ENCODE data around the gene C18orf32. TPM values are rescaled to one million over a fixed set of nuclear protein-coding genes. Genes with fewer than 3 reads are reported as not detected.

Gene C18orf32
- total and polyA plus RNA-seq, 2 donors (not counting 1 experiment from before 2014, with no cell fraction given): 20.8 to 36.3 TPM

DNA sequence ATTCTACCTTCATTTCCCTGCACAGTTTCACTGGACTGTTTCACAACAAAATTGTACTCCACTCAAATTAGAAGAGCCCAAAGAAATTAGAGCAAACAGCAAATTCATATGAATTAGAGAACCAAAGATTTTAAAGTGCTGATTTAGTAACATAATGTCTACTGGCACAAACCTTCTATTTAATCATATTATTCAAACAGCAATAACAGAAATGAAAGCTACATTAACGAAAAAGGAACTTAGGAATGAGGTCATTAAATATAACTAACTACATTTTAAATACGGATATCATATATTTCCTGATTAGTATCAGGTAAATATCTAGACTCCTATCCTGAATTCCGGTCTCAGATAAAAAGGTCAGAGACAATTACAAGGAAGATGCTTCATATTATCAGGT, 5.1 kb downstream of the C18orf32 start:
- Histone ChIP-seq H4K20me1 (ENCODE audit: control insufficient read depth, insufficient read depth, low read length, poor library complexity, severe bottlenecking) (peaks cover 6% of the 10 kb centered on the region), H3K27me3 (replicated peaks in 1 of 4; ENCODE audit: control extremely low read depth in 1 of 4, control insufficient read depth in 3 of 4, insufficient read depth in 4 of 4, low read length in 3 of 4) (no peaks in the 10 kb centered on the region), H3K4me2 (replicated peaks; ENCODE audit: low read depth, low read length, poor library complexity, severe bottlenecking) (no peak overlapping the region), H3K4me1 (ENCODE audit: control insufficient read depth in 2 of 2, insufficient read depth in 2 of 2, low read length in 2 of 2) (peaks cover 10 to 15% of the 10 kb centered on the region in 2 donors), H3K4me3 (ENCODE audit: control extremely low read depth in 1 of 5, extremely low read depth in 1 of 5, insufficient read depth in 1 of 5, low read depth in 2 of 5, low read length in 4 of 5) (no peak overlapping the region), H3K27ac (ENCODE audit: low read length in 2 of 2) (no peak overlapping the region), H3K79me2 (ENCODE audit: control insufficient read depth, insufficient read depth, low read length) (peaks cover 45% of the 10 kb centered on the region), H3K9me3 (ENCODE audit: control extremely low read depth in 1 of 3, control insufficient read depth in 2 of 3, insufficient read depth in 1 of 3, low read length in 2 of 3) (no peaks in the 10 kb centered on the region), H3K36me3 (replicated peaks in 1 of 2; ENCODE audit: control extremely low read depth in 1 of 2, control insufficient read depth in 1 of 2, extremely low read depth in 1 of 2, insufficient read depth in 2 of 2, low read length in 1 of 2) (peaks cover 8 to 33% of the 10 kb centered on the region in 2 experiments), H3K9ac (ENCODE audit: low read length) (no peak overlapping the region), H2AFZ (ENCODE audit: insufficient read depth, low read depth, low read length, poor library complexity, severe bottlenecking) (no peak overlapping the region)
- Mint-ChIP-seq H3K4me1 (peaks cover 25% of the 10 kb centered on the region), H3K27ac (no peak overlapping the region), H3K4me3 (no peak overlapping the region), H3K9me3 (ENCODE audit: insufficient read depth) (no peaks in the 10 kb centered on the region), H3K27me3 (no peaks in the 10 kb centered on the region)
- DNase-seq: no peak
- no peak for ATAC-seq (ENCODE audit: low read depth)
- intact Hi-C loops (cut with micrococcal nuclease): no loop called here
- CTCF ChIA-PET: no interaction called here
- WGBS (ENCODE audit: insufficient coverage): no CpG with 5 or more reads among the region's 3 CpGs
- POLR2A ChIA-PET: no interaction called here
- TF ChIP-seq EZH2 (IDR thresholded peaks at IDR 0.05; ENCODE audit: borderline replicate concordance, insufficient read depth, low read depth, low read length, poor library complexity, severe bottlenecking): no peak
- TF ChIP-seq, protein P1, sequence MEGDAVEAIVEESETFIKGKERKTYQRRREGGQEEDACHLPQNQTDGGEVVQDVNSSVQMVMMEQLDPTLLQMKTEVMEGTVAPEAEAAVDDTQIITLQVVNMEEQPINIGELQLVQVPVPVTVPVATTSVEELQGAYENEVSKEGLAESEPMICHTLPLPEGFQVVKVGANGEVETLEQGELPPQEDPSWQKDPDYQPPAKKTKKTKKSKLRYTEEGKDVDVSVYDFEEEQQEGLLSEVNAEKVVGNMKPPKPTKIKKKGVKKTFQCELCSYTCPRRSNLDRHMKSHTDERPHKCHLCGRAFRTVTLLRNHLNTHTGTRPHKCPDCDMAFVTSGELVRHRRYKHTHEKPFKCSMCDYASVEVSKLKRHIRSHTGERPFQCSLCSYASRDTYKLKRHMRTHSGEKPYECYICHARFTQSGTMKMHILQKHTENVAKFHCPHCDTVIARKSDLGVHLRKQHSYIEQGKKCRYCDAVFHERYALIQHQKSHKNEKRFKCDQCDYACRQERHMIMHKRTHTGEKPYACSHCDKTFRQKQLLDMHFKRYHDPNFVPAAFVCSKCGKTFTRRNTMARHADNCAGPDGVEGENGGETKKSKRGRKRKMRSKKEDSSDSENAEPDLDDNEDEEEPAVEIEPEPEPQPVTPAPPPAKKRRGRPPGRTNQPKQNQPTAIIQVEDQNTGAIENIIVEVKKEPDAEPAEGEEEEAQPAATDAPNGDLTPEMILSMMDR (IDR thresholded peaks at IDR 0.05): no peak

DNA sequence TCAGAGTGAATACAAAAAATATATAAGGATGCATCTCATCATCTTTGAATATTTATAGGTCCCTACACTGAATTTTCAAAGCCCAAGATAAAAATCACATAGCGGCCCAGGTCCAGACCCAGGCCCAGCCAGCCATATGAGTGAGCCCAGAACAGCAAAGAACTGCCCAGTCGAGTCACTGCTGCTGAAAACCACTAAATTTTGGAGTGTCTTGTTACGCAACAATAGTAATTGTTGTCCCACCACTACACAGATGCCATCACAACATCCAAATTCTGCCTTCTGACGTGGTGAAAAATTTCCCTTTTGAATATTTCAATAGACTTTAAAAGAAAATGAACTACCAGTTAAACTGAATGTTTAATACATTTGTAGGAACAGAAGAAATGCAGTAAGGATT, 5.7 kb downstream of the C18orf32 start:
- Histone ChIP-seq H3K9me3 (ENCODE audit: control extremely low read depth in 1 of 3, control insufficient read depth in 2 of 3, insufficient read depth in 1 of 3, low read length in 2 of 3) (no peaks in the 10 kb centered on the region), H3K4me2 (replicated peaks; ENCODE audit: low read depth, low read length, poor library complexity, severe bottlenecking) (no peak overlapping the region), H3K4me1 (ENCODE audit: control insufficient read depth in 2 of 2, insufficient read depth in 2 of 2, low read length in 2 of 2) (peaks cover 15 to 17% of the 10 kb centered on the region in 2 donors), H3K27me3 (replicated peaks in 1 of 4; ENCODE audit: control extremely low read depth in 1 of 4, control insufficient read depth in 3 of 4, insufficient read depth in 4 of 4, low read length in 3 of 4) (no peaks in the 10 kb centered on the region), H2AFZ (ENCODE audit: insufficient read depth, low read depth, low read length, poor library complexity, severe bottlenecking) (no peak overlapping the region), H3K4me3 (ENCODE audit: control extremely low read depth in 1 of 5, extremely low read depth in 1 of 5, insufficient read depth in 1 of 5, low read depth in 2 of 5, low read length in 4 of 5) (no peak overlapping the region), H4K20me1 (ENCODE audit: control insufficient read depth, insufficient read depth, low read length, poor library complexity, severe bottlenecking) (peaks cover 6% of the 10 kb centered on the region), H3K27ac (ENCODE audit: low read length in 2 of 2) (no peak overlapping the region), H3K79me2 (ENCODE audit: control insufficient read depth, insufficient read depth, low read length) (peaks cover 39% of the 10 kb centered on the region), H3K9ac (ENCODE audit: low read length) (no peak overlapping the region), H3K36me3 (replicated peaks in 1 of 2; ENCODE audit: control extremely low read depth in 1 of 2, control insufficient read depth in 1 of 2, extremely low read depth in 1 of 2, insufficient read depth in 2 of 2, low read length in 1 of 2) (peaks cover 8 to 33% of the 10 kb centered on the region in 2 experiments)
- Mint-ChIP-seq H3K9me3 (ENCODE audit: insufficient read depth) (no peaks in the 10 kb centered on the region), H3K4me3 (no peak overlapping the region), H3K27ac (no peak overlapping the region), H3K4me1 (peaks cover 27% of the 10 kb centered on the region), H3K27me3 (no peaks in the 10 kb centered on the region)
- intact Hi-C loops (cut with micrococcal nuclease): no loop called here
- TF ChIP-seq, protein P1 (IDR thresholded peaks at IDR 0.05): no peak
- no peak for TF ChIP-seq EZH2 (IDR thresholded peaks at IDR 0.05; ENCODE audit: borderline replicate concordance, insufficient read depth, low read depth, low read length, poor library complexity, severe bottlenecking)
- ATAC-seq (ENCODE audit: low read depth) (no peak), DNase-seq (no peak)
- 94% methylated on average over 2 of the region's 4 CpGs for WGBS (ENCODE audit: insufficient coverage)
- ChIA-PET POLR2A (no interaction called here), CTCF (interaction anchor here (0.6 kb wide), 1 partner anchor 1585 kb away, joined by 3 read pairs; no protein-coding TSS in a partner anchor)

Data from B cell (primary cell).